NB4 (cell line): Measurements from ENCODE around the gene TMEM239.

ENCODE experiments used
- DNase-seq: peaks from one replicate; pipeline ENCODE4 v3.0.0; 2010; ENCODE audit warnings: low read depth
- H3K4me3 ChIP-seq: one replicate; pipeline ENCODE4 v1.5.1; 2011; ENCODE audit warnings: mild to moderate bottlenecking, low read depth, low read length, moderate library complexity
- MYC ChIP-seq: IDR thresholded peaks from 2 replicates; pipeline ENCODE4 v1.6.1; 2011; ENCODE audit warnings: low read depth, low read length
- POLR2A ChIP-seq: IDR thresholded peaks from 2 replicates; pipeline ENCODE4 v1.6.1; 2011; ENCODE audit warnings: mild to moderate bottlenecking; ENCODE audit not compliant: insufficient read length; ENCODE audit errors: extremely low read depth
- TF ChIP-seq, protein P1 (sequence below): IDR thresholded peaks from 2 replicates; pipeline ENCODE4 v1.6.1; 2011; ENCODE audit warnings: low read depth, low read length
- TF ChIP-seq, protein P2 (sequence below): IDR thresholded peaks from one replicate; pipeline ENCODE4 v1.5.1; 2012; ENCODE audit warnings: low read depth, low read length

The TMEM239 gene

DNA sequence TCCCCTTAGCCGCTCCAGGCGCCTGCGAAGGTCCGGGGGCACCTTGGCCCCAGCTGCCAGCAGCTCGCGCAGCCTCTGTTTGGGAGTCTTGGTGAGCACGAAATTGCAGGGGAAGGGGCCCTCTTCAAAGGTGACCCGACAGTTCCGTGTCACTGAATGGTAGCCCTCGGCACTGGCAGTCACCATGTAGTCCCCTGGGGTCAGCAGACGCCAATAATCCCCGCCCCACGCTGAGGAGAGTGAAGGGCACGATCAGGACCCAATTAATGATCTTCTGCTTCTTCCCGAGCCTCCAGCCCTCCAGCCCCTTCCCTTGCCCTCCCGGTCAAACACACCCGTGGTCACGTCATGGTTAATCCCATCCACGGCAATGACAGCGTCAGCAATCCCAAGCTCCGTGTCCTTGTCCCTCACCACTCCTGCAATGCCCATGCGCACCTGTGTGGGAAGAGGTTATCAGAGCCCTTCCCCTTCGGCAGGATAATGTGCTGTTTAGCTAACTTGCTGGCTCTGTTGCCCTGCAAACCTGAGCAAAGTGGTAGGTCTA is 21.9 kb upstream of the TMEM239 start:
- no peak for DNase-seq
- H3K4me3 ChIP-seq, result no peak overlapping the region
- TF ChIP-seq MYC, result no peak
- TF ChIP-seq, protein P1, sequence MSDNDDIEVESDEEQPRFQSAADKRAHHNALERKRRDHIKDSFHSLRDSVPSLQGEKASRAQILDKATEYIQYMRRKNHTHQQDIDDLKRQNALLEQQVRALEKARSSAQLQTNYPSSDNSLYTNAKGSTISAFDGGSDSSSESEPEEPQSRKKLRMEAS, result no peak
- TF ChIP-seq, protein P2, sequence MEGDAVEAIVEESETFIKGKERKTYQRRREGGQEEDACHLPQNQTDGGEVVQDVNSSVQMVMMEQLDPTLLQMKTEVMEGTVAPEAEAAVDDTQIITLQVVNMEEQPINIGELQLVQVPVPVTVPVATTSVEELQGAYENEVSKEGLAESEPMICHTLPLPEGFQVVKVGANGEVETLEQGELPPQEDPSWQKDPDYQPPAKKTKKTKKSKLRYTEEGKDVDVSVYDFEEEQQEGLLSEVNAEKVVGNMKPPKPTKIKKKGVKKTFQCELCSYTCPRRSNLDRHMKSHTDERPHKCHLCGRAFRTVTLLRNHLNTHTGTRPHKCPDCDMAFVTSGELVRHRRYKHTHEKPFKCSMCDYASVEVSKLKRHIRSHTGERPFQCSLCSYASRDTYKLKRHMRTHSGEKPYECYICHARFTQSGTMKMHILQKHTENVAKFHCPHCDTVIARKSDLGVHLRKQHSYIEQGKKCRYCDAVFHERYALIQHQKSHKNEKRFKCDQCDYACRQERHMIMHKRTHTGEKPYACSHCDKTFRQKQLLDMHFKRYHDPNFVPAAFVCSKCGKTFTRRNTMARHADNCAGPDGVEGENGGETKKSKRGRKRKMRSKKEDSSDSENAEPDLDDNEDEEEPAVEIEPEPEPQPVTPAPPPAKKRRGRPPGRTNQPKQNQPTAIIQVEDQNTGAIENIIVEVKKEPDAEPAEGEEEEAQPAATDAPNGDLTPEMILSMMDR, result no peak
- TF ChIP-seq POLR2A, result no peak

DNA sequence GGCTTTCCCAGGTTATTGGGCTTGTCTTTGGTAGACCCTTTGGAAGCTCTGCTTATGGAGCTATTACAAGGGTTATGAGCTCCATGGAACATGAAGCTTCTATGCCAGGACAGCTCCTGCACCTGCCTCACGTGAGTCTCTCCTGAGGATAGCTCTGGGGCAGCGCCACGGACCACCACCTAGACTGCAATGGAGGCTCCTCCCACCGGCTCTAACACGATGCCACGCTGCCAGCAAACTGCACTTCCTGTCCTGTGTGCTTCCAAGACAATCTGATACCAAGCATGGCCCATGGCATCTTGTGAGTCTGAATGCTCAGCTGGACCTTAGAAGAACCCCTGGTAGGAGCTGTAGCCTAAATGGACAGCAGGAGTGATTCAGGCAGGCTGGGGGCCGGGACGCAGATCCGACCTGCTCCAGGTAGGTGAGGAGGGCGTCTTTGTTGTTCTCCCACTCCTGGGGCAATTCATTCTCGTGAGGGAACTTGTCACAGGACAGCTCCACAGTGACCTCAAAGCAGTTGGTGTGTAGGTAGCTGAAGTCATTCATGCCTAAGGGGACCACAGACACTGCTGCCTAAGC is 21.2 kb upstream of the TMEM239 start:
- DNase-seq, result no peak
- no peak overlapping the region for H3K4me3 ChIP-seq
- TF ChIP-seq POLR2A, result no peak
- TF ChIP-seq, protein P2, result no peak
- TF ChIP-seq, protein P1, result no peak
- TF ChIP-seq MYC, result no peak

DNA sequence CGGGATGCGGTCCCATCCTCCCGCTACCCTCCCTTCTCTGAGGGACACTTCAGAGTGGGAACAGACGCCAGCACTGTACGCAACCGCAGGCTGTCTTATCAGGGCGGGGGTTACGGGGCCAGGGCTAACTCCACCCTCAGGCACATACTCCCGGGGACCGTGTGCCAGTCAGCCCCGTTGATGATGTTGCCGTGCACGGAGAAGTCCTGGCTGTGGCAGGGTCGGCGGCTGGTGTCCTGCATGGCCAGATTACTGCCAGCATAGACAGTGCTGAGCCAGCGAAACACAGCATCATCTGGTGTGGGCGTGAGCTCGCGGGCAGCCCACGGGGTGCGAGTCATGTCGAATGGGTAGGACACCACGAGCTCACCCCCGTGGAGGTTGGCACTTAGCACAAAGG is 20.7 kb upstream of the TMEM239 start:
- no peak overlapping the region for H3K4me3 ChIP-seq
- DNase-seq, result peak; percentile 25
- no peak for TF ChIP-seq MYC
- no peak for TF ChIP-seq POLR2A
- TF ChIP-seq, protein P1, result no peak
- TF ChIP-seq, protein P2, result no peak

DNA sequence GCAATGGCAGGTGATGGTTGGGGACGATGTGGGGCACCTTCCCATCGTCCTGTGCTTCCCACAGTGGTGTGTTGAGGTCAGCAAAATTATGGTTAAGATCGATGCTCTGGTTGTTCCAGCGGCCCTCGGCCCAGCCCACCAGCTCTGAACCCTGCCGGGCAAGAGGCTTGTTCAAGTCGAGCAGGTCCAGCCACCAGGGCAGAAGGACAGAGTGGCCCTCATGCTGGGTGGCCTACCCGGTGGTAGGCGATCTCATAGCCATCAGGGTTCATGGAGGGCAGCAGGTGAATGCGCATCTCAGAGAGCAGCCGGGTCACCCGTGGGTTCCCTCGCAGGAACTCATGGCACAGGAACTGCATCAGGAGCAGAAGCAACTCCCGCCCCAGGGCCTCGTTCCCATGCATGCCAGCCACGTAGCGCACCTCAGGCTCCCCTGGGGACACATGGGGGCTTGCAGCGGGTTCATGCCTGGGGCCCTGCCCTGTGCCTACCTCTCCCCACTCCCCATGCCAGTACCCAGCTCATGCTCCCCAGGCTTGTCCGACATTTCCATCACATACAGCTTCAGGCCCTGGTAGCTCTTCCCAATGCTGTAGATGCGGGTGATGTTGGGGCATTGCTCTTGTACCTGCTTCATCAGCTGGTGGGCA is 20.0 kb upstream of the TMEM239 start:
- no peak overlapping the region for H3K4me3 ChIP-seq
- no peak for DNase-seq
- TF ChIP-seq, protein P1, result no peak
- no peak for TF ChIP-seq MYC
- TF ChIP-seq, protein P2, result no peak
- TF ChIP-seq POLR2A, result no peak

DNA sequence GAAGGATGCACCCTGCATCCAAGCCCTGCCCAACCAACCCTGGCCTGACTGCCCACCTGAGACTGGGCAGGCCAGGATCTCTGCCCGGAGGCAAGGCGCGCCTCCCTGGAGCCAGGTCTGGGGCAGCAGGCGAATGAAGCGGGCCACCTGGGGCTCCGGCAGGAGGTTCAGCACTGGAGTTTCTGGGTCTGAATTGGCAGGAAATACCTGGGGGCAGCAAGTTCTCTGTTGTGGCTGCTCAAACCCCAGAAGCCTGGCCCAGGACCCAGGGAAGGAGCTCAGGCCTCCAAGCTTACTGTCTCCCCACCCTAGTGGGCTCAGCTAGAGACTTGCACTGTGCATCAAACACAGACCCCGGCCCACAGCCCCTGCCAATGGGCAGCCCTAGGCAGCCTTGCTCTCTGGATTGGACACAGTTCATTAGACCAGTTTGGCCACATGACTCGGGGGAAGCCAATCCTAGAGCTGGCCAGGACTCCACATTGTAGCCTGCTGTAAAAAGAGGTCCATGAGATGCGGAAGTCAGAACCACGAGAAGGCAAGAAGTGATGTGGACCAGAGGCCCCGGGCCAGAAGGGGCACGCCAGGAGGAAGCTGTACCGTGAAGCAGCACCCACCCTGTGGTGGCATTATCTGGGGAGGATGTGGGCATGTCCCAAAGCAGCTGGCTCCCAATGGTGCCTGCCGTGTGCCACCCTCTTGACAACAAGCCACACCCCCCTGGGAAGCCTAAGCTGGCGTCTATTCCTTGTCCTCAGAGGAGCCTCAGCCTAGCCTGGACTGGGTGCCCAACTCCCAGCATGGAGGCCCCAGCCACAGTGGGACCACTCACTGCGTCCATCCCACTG is 18.8 kb upstream of the TMEM239 start:
- no peak for DNase-seq
- H3K4me3 ChIP-seq, result no peak overlapping the region
- TF ChIP-seq, protein P2, result no peak
- no peak for TF ChIP-seq POLR2A
- TF ChIP-seq, protein P1, result no peak
- no peak for TF ChIP-seq MYC
